SW 1271 (cell line): ENCODE data around the gene CSH1.
"Not testable (repeated sequence)": the region's sequence is repeated elsewhere in the genome, so short reads cannot be mapped to it uniquely, and the experiment has no call there.

Source experiments
- DNase-seq, 2 experiments: peaks; one replicate each; lab custom pipeline; 2025; lab: John Stamatoyannopoulos, UW

CSH1 gene

DNA sequence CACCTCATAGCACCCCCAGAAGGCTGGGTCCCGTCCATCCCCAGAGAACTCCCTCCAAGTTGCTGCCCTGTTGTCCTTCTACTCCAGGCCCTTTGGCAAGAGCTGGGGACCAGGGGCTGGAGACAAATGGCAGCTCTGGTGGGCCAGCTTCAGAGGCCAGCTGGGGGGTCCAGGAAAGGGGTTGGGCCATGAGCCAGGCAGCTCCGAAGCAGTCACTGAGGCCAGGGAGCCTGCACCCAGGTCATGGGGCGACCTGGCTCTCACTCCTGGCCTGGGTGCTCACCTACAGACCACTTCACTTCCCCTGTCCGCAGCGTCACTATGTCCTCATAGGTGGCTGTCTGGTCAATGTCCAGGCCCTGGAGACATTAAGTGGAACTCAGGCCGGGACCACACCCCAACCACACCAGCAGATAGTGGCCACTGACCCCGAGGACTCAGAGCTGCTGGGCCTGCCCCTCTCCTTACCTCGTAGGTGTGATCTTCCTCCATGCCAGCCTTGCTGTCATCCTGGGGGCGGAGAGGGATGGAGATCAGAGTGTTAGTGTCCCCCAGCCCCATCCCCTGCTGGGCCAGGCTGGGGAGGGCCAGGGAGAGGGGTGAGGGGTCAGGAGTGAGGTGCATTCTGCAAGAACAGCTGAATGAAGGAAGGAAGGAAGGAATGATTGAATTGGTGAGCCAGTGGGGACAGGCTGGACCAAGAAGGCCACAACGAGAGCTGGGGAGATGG, 32.8 kb upstream of the CSH1 start:
- no peak for DNase-seq

GRCh38 chr17:63928172-63928666, 31.8 kb upstream of the CSH1 start:
- DNase-seq, result no peak

DNA sequence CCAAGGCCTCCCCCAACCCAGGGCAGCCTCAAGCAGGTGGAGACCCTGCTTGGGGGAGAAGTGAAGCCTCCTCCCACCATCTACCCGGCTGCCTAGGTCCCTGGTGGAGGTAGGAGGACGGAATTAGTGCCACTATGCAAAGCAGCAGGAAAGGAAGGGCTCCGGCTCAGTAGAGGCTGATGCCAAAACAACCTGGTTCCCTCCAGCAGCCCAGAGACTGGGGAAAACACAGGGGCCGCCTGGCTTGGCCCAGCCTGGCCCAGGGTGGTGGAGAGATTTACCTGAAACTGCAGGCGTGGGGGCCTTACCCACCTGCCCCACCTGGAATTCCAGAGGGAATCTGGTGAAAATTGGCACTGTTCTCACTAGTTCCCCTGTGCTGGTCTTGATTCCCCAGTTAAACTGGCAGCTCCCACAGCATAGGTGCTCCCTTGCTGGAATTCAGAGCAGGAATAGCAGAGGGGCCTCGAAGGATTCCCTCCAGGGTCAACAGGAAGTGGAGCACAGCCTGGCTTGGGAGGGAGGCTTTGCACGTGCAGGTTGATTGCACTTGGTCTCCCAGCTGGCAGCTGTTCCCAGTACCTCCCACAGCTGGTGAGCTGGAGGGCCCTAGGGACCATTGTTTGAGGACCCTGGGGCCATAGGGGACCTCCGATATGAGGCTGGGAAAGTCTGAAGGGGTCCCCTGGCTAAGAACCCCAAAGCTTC, 31.2 kb upstream of the CSH1 start:
- DNase-seq, result no peak

GRCh38 chr17:63926164-63926563, 29.8 kb upstream of the CSH1 start:
- no peak for DNase-seq

DNA sequence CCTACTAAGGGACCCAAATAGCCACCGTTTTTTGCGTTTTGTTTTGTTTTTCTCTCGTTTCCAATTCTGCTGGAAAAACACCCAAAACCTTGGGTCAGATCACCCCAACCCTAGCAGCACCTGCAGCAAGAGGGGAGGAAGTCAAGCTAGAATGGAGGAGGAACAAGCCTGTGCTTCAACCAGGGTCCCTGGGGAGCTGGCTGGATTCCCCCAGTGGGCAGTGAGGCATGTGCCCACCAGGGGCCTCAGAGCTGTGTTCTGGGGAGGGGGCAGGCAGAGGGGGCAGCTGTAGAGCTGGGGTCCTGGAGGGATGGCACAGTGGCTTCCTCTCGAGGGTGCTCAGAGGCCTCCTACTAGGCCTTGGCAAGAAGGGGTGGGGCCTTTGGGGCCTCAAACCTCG, 29.2 kb upstream of the CSH1 start:
- DNase-seq, result no peak

DNA sequence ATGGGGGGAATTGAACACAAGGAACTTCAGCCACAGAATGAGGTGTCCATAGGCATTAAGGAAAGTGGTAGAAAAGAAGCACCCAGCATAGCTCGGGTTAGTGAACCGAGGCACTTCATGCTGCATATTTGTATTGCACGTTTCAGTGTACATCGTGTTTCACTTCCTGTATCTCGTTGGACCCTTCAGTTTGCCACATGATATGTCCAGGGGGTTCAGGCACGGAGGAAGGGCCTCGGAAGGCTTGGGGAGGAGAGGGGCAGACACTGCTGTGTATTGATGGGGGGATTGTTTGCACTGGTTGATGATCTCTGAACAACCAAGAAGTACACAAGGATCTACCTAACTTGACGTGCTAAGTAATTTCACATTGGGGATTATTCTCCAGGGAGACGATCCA, 26.0 kb upstream of the CSH1 start:
- not testable (repeated sequence) for DNase-seq

DNA sequence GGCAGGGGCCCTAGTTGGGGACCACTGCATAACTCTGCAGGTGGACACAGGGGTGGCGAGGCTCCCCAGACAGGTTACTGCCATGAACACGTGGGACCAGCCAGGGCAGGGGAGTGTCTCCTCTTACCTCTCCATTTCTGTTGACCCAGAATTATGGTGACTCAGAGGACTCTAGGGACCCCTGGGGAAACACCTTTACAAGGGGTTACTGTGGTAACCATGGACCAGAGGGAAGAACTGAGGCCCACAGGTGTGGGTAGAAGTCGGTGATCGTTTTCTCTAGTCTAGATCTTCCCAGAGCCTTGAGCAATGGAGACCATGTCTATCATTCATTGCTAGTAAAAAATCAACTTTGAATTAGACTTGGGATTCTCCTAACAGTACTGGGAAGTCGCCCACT, 24.4 kb upstream of the CSH1 start:
- DNase-seq, result not testable (repeated sequence)

- not testable (repeated sequence) for DNase-seq
Measured at GRCh38 chr17:63920050-63920449, 23.7 kb upstream of the CSH1 start.

DNA sequence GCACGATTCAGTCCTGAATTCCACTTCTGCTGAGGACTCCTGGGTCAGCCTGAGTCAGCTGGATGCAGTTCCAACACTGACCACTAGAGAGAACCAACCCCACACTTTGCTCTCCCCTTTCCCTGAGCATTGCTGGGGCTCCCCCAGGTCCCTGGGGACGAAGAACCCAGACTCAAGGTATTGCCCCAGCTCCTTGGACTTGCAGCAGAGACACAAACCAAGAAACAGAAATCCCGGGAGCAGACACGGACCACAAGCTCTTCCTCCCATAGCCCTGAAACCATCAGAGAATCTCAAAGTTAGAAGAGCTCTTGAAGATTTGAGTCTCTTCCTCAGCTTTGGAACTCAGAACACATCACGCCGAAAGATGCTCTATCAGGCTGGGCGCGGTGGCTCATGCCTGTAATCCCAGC, 22.9 kb upstream of the CSH1 start:
- DNase-seq, result peak in 1 of 2 experiments; percentile 56

DNA sequence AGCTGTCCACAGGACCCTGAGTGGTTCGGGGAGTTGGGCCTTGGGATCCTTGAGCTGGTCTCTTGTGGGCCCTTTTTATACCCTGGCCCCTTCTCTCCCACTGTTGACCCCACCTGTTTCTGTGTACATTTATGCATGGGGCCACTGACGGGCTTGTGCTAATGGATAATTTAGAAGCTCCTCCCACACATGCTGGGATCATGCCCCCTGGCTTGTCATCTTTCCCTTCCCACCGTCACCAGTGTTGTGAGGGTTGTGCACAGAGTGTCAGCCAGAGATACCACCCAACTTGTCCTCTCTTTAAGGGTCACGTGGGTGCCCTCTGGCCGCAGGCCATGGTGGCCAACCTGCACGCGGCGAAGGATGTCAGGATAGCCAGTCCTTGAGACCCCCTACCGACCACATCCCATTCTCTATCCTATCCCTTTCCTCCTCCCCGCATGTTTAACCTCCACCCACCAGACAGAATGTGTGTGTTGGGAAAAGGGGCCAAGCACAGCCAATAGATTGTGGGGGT, 22.5 kb upstream of the CSH1 start, which contains the start of gene GH1:
GH1 (minus strand) TSS at position 51 of the 517 bp plus-strand sequence. CDS start 63 bp downstream, outside the sequence.
- DNase-seq, result not testable (repeated sequence)

DNA sequence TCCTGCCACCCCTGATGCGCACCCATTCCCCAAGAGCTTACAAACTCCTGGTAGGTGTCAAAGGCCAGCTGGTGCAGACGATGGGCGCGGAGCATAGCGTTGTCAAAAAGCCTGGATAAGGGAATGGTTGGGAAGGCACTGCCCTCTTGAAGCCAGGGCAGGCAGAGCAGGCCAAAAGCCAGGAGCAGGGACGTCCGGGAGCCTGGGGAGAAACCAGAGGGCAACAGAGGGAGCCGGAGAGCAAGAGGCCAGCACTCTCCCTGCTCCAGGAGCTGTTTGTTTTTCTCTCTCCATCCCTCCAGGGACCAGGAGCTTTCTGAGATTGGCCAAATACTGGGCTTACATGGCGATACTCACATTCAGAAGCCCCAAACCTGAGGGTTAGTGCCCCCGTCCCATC, 21.9 kb upstream of the CSH1 start:
- peak in 1 of 2 experiments; percentile 6 for DNase-seq

- DNase-seq, result no peak
Measured at GRCh38 chr17:63917646-63918045, 21.3 kb upstream of the CSH1 start.

GRCh38 chr17:63917206-63917605, 20.8 kb upstream of the CSH1 start:
- not testable (repeated sequence) for DNase-seq

DNA sequence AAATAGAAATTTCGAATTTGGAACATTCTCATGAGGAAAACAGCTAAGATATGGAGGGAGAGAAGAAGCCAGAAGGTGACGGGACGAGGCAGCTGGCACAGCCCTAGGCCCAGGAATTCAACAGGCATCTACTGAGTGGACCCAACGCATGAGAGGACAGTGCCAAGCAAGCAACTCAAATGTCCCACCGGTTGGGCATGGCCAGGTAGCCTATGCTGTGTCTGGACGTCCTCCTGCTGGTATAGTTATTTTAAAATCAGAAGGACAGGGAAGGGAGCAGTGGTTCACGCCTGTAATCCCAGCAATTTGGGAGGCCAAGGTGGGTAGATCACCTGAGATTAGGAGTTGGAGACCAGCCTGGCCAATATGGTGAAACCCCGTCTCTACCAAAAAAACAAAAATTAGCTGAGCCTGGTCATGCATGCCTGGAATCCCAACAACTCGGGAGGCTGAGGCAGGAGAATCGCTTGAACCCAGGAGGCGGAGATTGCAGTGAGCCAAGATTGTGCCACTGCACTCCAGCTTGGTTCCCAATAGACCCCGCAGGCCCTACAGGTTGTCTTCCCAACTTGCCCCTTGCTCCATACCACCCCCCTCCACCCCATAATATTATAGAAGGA, 20.3 kb upstream of the CSH1 start:
- no peak for DNase-seq

GRCh38 chr17:63915753-63916152, 19.4 kb upstream of the CSH1 start:
- DNase-seq, result not testable (repeated sequence)

DNA sequence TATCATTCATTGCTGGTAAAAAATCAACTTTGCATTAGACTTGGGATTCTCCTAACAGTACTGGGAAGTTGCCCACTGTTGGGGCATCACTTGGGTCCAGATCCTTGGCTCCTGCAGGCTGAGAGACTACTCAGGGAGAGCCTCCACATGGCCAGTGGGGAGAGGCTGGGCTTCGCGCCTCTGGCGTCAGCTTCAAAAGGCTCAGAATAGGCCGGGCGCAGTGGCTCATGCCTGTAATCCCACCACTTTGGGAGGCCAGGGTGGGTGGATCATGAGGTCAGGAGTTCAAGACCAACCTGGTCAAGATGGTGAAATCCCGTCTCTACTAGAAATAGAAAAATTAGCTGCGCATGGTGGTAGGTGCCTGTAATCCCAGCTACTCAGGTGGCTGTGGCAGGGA, 18.1 kb upstream of the CSH1 start:
- no peak for DNase-seq

DNA sequence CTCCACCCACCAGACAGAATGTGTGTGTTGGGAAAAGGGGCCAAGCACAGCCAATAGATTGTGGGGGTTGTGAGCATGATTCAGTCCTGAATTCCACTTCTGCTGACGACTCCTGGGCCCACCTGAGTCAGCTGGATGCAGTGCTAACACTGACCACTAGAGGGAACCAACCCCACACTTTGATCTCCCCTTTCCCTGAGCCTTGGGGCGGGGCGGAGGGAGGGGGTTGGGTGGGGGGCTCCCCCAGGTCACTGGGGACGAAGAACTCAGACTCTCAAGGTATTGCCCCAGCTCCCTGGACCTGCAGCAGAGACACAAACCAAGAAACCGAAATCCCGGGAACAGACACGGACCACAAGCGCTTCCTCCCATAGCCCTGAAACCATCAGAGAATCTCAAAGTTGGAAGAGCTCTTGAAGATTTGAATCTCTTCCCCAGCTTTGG, 15.3 kb upstream of the CSH1 start:
- peak in 1 of 2 experiments; percentile 27 for DNase-seq

- no peak for DNase-seq
Measured at GRCh38 chr17:63911041-63911635, 14.8 kb upstream of the CSH1 start, which contains the start of gene CSHL1. Gene CSHL1 (minus strand): TSS chr17:63911258. CDS start chr17:63911196, 62 bp downstream.

DNA sequence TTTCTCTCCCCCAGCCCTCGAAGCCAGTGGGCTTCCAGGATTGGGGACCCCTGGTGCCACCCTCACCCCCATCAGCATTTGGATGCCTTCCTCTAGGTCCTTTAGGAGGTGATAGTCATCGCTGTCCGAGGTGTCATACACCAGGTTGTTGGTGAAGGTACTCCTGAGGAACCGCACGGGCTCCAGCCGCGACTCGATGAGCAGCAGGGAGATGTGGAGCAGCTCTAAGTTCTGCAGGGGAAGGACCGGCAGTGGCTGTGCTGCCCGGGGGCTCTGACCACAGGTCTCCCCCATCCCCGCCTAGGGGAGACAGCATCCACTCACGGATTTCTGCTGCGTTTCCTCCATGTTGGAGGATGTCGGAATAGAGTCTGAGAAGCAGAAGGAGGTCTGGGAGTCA, 13.7 kb upstream of the CSH1 start:
- no peak for DNase-seq

DNA sequence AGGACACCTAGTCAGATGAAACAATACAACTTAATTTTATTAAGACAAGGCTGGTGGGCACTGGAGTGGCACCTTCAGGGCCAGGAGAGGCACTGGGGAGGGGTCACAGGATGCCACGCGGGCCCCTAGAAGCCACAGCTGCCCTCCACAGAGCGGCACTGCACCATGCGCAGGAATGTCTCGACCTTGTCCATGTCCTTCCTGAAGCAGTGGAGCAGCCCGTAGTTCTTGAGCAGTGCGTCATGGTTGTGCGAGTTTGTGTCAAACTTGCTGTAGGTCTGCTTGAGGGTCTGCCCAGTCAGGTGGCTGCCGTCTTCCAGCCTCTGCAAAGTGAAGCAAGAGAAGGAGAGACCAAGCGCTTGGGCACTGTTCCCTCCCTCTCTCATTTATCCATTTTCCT, 13.2 kb upstream of the CSH1 start:
- not testable (repeated sequence) for DNase-seq

- DNase-seq, result peak in 1 of 2 experiments; percentile 21
Measured at GRCh38 chr17:63907161-63907778, 10.9 kb upstream of the CSH1 start.
